ENCODE results near the gene FAAP100. TPM values are rescaled to one million over a fixed set of nuclear protein-coding genes. Genes with fewer than 3 reads are reported as not detected.

Gene FAAP100
- total RNA-seq, 4 donors from 2014 or later: 19.4 to 34.3 (median 28.4) TPM

DNA sequence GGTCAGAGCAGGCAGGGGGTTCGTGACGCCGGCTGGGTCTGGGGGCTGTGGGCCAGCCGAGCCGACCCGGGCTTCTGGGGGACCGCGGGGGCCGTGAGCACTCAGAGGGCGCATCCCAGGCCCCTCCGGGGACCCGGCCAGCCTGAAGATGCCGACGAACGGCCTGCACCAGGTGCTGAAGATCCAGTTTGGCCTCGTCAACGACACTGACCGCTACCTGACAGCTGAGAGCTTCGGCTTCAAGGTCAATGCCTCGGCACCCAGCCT, 23.8 kb downstream of the FAAP100 start:
- H3K4me3 ChIP-seq (ENCODE audit: low read depth, poor library complexity, severe bottlenecking): no peak overlapping the region
- intact Hi-C loops (cut with DNase I; ENCODE audit: low total_unique reads): no loop called here
- TF ChIP-seq, protein P1, sequence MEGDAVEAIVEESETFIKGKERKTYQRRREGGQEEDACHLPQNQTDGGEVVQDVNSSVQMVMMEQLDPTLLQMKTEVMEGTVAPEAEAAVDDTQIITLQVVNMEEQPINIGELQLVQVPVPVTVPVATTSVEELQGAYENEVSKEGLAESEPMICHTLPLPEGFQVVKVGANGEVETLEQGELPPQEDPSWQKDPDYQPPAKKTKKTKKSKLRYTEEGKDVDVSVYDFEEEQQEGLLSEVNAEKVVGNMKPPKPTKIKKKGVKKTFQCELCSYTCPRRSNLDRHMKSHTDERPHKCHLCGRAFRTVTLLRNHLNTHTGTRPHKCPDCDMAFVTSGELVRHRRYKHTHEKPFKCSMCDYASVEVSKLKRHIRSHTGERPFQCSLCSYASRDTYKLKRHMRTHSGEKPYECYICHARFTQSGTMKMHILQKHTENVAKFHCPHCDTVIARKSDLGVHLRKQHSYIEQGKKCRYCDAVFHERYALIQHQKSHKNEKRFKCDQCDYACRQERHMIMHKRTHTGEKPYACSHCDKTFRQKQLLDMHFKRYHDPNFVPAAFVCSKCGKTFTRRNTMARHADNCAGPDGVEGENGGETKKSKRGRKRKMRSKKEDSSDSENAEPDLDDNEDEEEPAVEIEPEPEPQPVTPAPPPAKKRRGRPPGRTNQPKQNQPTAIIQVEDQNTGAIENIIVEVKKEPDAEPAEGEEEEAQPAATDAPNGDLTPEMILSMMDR (IDR thresholded peaks at IDR 0.05): no peak
- no peak for TF ChIP-seq POLR2A (IDR thresholded peaks at IDR 0.05)
- 37% methylated on average over 19 of the region's 20 CpGs; no CpG with 5 or more reads in 1 of the 2 donors for WGBS, 2 donors
- DNase-seq (ENCODE audit: low spot score in 2 of 2): no peak

DNA sequence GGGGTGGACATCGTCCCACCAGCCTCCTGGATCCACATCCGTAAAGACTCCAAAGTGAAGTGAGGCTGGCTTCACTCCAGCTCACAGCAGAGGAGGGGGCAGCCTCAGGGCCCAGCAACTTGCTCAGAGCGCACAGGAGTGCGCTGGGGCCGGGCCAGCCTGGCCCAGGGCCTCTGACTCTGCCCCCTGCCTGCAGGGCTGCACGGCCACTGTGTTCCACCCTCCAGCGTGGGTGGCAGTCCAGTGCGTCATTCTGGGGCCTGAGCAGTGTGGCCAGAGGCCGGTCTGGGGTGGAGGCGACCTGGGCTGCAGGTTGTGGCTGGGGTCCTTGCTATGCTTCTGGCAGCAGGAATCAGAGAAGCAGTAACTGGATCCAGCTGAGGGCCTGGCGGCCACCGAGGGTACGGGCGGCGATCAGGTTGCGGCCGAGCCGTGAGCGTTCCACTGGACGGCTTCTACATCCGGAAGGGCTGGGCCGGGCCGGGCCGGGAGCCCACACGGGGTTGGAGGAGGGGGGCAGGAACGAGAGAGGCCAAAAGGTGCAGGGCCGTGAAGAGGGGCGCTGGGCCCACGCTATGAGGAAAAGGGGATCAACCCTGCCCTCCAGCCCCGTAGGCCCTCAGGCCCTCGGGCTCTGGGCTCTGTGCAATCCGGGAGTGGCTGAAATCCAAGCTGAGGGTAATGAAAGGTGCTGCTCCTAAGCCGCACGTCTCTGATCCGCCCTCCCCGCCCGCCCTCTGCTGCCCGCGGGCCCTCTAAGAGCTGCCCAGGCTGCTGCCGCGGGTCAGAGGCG, 24.4 kb downstream of the FAAP100 start, which contains the start of gene FSCN2:
Gene FSCN2, plus strand, starts transcription at position 787 of the 793 bp plus-strand sequence. CDS start 155 bp downstream, outside the sequence.
- WGBS, 2 donors: 21 to 32% methylated on average over 35 to 40 of the region's 42 CpGs
- no peak for DNase-seq (ENCODE audit: low spot score in 2 of 2)
- no peak for TF ChIP-seq POLR2A (IDR thresholded peaks at IDR 0.05)
- TF ChIP-seq, protein P1 (IDR thresholded peaks at IDR 0.05): no peak
- H3K4me3 ChIP-seq (ENCODE audit: low read depth, poor library complexity, severe bottlenecking): no peak within 1 kb of the TSS
- intact Hi-C loops (cut with DNase I; ENCODE audit: low total_unique reads): no loop called here

DNA sequence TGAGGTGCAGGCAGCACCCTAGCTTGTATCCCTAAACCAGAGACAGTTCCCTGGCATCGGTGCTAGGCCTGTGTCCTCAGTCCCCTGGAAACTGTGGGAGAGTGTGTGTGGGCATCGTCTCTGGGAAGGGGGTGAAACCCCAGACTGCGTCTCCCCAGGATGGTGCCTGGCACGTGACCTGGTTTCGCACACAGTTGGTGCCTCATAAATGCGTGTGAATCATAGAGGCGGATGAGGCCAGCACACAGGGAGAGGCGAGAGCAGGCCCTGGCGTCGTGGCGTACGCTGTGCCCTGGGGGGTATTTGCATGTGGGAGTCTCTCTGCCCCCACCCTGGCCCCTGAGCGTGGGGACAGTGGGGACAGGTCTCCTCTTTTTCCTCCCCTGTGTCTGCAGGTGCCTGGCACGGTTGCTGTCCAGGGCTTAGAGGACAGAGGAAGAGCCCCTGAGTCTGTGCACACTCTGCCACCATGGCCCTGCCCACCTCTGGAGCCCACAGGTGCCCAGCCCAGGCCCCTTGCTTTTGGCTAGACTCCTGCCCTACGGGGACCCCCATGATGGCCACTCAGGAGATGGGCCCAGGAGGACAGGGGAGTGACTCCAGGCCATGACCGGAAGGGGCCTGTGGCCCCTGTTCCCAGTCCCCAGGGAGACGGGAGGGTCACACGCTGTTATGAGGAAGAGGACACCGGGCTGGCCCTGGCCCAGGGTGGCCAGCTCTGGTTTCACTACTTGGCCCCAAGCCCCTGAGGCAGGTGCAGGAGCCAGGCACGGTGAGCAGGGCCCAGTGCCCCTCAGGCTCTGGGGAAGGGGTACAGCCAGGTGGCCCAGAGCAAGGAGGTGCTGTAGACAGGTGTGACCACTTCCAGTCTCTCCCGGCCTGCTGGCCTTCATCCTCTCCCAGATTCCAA, 25.2 kb downstream of the FAAP100 start:
- H3K4me3 ChIP-seq (ENCODE audit: low read depth, poor library complexity, severe bottlenecking): no peak overlapping the region
- 82 to 88% methylated on average over 15 to 18 of the region's 21 CpGs for WGBS, 2 donors
- DNase-seq (ENCODE audit: low spot score in 2 of 2): no peak
- intact Hi-C loops (cut with DNase I; ENCODE audit: low total_unique reads): no loop called here
- TF ChIP-seq, protein P1 (IDR thresholded peaks at IDR 0.05): no peak
- no peak for TF ChIP-seq POLR2A (IDR thresholded peaks at IDR 0.05)

DNA sequence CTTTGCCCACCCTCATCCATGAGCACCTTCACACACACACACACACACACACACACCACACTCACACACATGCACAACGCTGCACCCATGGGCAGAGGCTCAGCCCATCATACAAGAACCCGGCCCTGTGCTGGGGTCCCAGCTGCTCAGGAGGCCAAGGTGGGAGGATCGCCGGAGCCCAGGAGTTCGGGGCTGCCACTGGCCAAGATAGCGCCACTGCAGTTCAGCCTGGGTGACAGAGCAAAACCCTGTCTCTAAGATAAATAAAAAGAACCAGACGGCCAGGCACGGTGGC, 27.3 kb downstream of the FAAP100 start:
- TF ChIP-seq POLR2A (IDR thresholded peaks at IDR 0.05): no peak
- TF ChIP-seq, protein P1 (IDR thresholded peaks at IDR 0.05): no peak
- no peak overlapping the region for H3K4me3 ChIP-seq (ENCODE audit: low read depth, poor library complexity, severe bottlenecking)
- WGBS, 2 donors: 90 to 96% methylated on average over 4 to 7 of the region's 8 CpGs
- DNase-seq (ENCODE audit: low spot score in 2 of 2): no peak
- intact Hi-C loops (cut with DNase I; ENCODE audit: low total_unique reads): no loop called here

DNA sequence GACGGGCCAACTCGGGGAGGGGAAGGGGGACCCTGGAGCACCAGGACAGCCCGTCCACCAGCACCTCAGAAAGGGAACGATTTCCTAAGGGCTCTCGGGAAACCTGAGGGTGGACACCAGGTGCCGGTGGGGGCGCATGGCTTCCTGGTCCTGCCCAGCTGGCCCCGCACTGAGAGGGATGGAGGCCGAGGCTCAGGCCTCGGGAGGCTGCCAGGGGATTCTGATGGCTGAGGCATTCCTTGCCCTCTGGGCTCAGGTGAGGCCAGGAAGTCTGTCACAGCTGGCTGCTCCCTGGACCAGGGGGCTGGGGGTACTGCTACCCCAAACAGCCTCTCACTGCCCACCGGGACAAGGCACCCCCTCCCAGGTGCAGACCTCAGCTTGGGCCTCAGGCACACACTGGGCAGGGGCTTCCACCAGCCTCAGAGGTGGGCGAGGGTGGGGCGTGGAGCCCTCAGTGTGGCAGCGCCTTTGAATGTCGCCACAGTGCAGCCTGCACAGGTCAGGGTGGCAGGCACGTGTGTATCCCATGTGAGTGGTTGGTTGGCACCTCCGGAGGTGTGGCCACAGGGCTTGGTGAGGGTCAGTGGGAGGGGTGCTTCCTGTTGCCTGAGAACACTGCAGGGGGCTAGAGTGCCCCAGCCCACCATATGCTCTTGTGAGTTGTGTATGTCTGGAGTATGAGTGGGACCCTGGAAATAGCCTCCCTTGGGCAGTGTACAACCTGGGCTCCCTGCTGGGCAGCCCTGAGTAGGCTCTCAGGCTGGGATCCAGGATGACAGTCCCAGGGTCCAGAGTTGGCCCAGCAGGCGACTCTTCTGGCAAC, 27.9 kb downstream of the FAAP100 start:
- intact Hi-C loops (cut with DNase I; ENCODE audit: low total_unique reads): no loop called here
- 66 to 77% methylated on average over 15 of the region's 18 CpGs for WGBS, 2 donors
- TF ChIP-seq POLR2A (IDR thresholded peaks at IDR 0.05): no peak
- TF ChIP-seq, protein P1 (IDR thresholded peaks at IDR 0.05): no peak
- no peak overlapping the region for H3K4me3 ChIP-seq (ENCODE audit: low read depth, poor library complexity, severe bottlenecking)
- DNase-seq (ENCODE audit: low spot score in 2 of 2): no peak
